Left ventricle myocardium inferior (tissue), 1 donor: ENCODE measurements around the gene KIAA0513. TPM values are rescaled to one million over a fixed set of nuclear protein-coding genes. Genes with fewer than 3 reads are reported as not detected.

Experiments
- DNase-seq: peaks from one replicate; pipeline ENCODE4 v3.0.0-alpha.2; 2020
- H3K27ac ChIP-seq: fragments of 200-600 bp; replicated peaks from 2 replicates; pipeline ENCODE4 v1.8.0; 2021
- H3K27me3 ChIP-seq: fragments of 200-600 bp; 2 replicates; pipeline ENCODE4 v1.8.0; 2021; ENCODE audit warnings: low read depth
- H3K36me3 ChIP-seq: fragments of 200-600 bp; 2 replicates; pipeline ENCODE4 v1.8.0; 2021
- H3K4me1 ChIP-seq: fragments of 200-600 bp; 2 replicates; pipeline ENCODE4 v1.8.0; 2021
- H3K4me3 ChIP-seq: fragments of 200-600 bp; 2 replicates; pipeline ENCODE4 v1.8.0; 2021; ENCODE audit warnings: mild to moderate bottlenecking, moderate library complexity
- H3K9me3 ChIP-seq: fragments of 200-600 bp; replicated peaks from 2 replicates; pipeline ENCODE4 v1.8.0; 2021
- CTCF ChIP-seq: fragments of 200-600 bp; IDR thresholded peaks from 2 replicates; pipeline ENCODE4 v1.8.0; 2021; ENCODE audit warnings: antibody characterized with exemption, mild to moderate bottlenecking, borderline replicate concordance
- intact Hi-C: fragments of 100-400 bp; cut with micrococcal nuclease; formaldehyde crosslinking; loops from one replicate; pipeline ENCODE4 v1.11.0; 2022
- total RNA-seq: library from RNA; stranded (reverse); fragmentation: NEBNext Ultra II Directional; extraction: Animal tissue kit (Norgen Biotek cat#: 25700); gene quantifications from one replicate; pipeline ENCODE4 v1.2.1, GENCODE V29; 2021
- donor health status: DM: no; HTN: yes; CAD: no; lungs with severe emphysema.

KIAA0513 gene
- total RNA-seq, 1 donor from 2014 or later = 10.0 TPM

GRCh38 chr16:85045641-85046471 lies 18.3 kb downstream of the KIAA0513 start:
- intact Hi-C loops = no loop called here
- no peak overlapping the region for H3K4me3 ChIP-seq
- H3K36me3 ChIP-seq = peaks cover 2% of the 10 kb centered on the region
- H3K4me1 ChIP-seq = peaks cover 17% of the 10 kb centered on the region
- DNase-seq = no peak
- H3K9me3 ChIP-seq = no peaks in the 10 kb centered on the region
- no peak overlapping the region for H3K27ac ChIP-seq
- H3K27me3 ChIP-seq = no peaks in the 10 kb centered on the region
- no peak for TF ChIP-seq CTCF

DNA sequence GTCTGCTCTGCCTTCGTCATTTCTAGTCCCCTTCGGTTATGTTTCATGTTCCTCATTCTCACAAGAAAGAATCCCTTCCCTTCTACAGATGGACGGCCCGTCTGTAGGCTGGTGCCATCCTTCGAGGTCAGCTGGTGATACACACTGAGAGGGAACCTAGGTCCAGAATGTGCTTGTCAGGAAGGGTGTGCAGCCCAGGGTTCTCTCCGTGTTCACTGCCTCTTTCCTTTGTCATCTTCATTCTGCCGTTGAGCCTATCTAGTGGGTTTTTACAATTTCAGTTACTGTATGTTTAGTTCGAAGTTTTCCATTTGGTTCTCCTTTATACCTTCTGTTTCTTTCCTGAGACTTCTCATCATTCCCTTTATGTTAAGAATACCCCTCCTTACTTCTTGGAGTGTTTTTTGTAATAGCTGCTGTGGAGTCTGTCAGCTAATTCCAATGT lies 18.9 kb downstream of the KIAA0513 start:
- DNase-seq = no peak
- TF ChIP-seq CTCF = no peak
- intact Hi-C loops = no loop called here
- H3K4me1 ChIP-seq = peaks cover 22% of the 10 kb centered on the region
- no peaks in the 10 kb centered on the region for H3K9me3 ChIP-seq
- H3K36me3 ChIP-seq = peaks cover 2% of the 10 kb centered on the region
- no peak overlapping the region for H3K4me3 ChIP-seq
- H3K27me3 ChIP-seq = no peaks in the 10 kb centered on the region
- no peak overlapping the region for H3K27ac ChIP-seq

DNA sequence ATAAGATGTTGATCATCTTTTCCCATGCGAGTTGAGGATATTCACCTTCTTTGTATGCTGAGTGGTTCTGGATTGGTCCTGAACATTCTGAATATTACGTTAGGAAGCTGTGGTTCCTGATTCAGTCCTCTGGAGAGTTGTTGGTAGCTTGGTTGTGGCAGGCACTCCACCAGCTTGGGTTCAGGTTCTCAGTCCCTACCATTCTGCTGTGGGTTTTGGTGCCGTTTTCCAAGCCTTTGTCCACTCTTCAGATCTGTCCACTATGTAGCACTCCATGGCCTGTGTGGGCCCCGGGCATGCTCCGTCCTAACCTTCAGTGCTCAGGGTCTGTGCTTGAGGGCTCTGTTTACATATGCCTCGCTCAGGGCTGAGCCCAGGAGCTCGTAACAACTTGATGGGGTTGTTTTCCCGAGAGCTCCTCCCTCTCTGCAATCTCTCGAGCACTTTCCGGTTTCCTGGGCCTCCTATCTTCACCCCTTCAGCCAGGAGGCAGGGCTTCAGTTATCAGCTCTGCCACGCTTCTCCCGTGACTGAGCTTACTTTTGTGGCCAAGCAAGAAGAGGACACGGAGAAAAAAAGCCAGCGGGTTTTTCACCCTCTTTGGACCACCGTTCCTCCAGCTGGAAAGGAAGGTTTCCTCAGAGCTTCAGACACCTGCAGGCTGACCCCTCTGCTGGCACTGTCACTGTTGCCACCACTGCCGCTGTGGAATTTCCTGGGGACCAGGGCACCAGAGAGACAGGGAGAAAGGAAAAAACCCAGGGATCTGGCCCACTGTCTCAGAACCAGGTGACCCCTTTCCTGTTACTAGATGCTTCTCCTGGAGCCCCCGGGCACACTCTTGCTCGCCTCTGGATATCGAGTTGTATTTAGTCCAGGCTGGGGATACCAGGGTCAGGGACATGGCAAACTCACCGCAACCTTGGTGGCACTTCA lies 19.6 kb downstream of the KIAA0513 start:
- TF ChIP-seq CTCF = no peak
- Histone ChIP-seq H3K36me3 (peaks cover 2% of the 10 kb centered on the region), H3K9me3 (no peaks in the 10 kb centered on the region), H3K27ac (no peak overlapping the region), H3K27me3 (no peaks in the 10 kb centered on the region), H3K4me1 (peaks cover 22% of the 10 kb centered on the region), H3K4me3 (peak overlapping the region; percentile 19)
- DNase-seq = no peak
- intact Hi-C loops = no loop called here

DNA sequence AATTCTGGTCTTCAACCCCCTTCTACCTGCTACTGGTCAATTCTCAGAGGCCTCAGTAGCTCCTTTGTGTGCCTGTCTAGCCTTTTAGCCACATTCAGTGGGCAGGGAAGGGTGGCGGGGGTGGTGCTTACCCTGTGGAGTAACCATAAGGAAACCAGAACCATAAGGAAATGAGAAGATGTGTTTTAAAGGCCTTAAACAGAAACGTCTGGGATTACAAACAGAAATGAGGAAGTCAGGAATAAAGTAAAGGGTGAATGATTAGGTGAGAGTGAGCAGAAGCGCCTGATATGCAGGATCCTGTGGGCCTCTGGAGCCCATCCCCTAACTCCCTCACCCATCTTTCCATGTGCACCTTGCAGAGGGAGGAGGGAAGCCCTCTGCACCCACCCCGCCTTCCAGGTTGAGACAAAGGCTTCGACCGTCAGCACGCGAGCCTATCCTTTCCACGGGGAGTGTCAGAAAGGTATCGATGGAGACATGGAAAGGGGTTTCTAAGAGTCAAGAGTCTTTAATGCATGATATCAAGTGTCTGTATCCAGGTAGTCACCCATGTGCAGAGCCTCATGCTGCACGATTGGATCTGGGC lies 20.4 kb downstream of the KIAA0513 start:
- no peak for DNase-seq
- peaks cover 2% of the 10 kb centered on the region for H3K36me3 ChIP-seq
- no peaks in the 10 kb centered on the region for H3K27me3 ChIP-seq
- no peaks in the 10 kb centered on the region for H3K9me3 ChIP-seq
- H3K4me1 ChIP-seq = peaks cover 22% of the 10 kb centered on the region
- intact Hi-C loops = no loop called here
- H3K4me3 ChIP-seq = no peak overlapping the region
- TF ChIP-seq CTCF = no peak
- H3K27ac ChIP-seq = no peak overlapping the region

DNA sequence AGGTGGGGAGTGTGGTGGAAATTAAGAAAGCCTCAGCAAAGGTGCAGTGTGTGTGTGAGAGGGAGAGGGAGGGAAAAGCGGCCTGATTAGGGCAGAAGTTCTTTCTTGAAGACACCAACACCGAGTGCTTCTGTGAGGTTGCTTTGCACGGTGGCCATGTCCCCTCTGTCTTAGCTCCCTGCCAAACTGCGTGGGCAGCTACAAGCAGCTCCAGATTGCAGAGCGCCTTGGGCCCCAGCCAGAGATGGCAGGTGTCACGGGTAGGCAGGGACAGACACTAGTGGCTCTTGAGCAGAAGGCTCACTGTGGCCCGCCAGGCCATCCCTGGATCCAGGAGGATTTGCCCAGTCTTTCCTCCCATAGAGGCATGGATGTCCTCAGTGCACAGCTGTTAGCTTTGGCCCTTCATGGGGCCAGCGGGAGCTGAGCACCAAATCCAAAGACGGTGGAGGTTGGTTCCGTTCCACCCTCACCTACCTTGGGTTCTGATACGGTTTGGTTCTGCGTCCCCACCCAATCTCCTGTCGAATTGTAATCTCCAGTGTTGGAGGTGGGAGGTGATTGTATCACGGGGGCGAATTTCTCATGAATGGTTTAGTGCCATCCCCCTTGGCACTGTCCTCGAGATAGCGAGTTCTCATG lies 21.4 kb downstream of the KIAA0513 start:
- no peak for DNase-seq
- H3K4me1 ChIP-seq = peaks cover 22% of the 10 kb centered on the region
- H3K27ac ChIP-seq = no peak overlapping the region
- intact Hi-C loops = no loop called here
- H3K9me3 ChIP-seq = no peaks in the 10 kb centered on the region
- no peak overlapping the region for H3K4me3 ChIP-seq
- no peak for TF ChIP-seq CTCF
- no peaks in the 10 kb centered on the region for H3K27me3 ChIP-seq
- no peaks in the 10 kb centered on the region for H3K36me3 ChIP-seq
